Neural cell (in vitro differentiated cells): Measurements from ENCODE around the gene DHTKD1.

Source experiments
- CTCF ChIP-seq: fragments of 450-650 bp; IDR thresholded peaks from 2 replicates; pipeline ENCODE4 v1.5.1; 2014; ENCODE audit warnings: antibody characterized with exemption, mild to moderate bottlenecking, moderate library complexity; ENCODE audit not compliant: poor library complexity, severe bottlenecking
- EP300 ChIP-seq: fragments of 450-650 bp; conservative IDR thresholded peaks from 2 replicates; pipeline ENCODE4 v1.6.1; 2014; ENCODE audit warnings: antibody characterized with exemption, mild to moderate bottlenecking, moderate library complexity; ENCODE audit not compliant: poor library complexity, severe bottlenecking
- EZH2 ChIP-seq: fragments of 200-600, 300-800 bp; shearing (Covaris generic), sonication (generic); IDR thresholded peaks from 2 replicates; pipeline ENCODE4 v1.6.1; 2014; ENCODE audit warnings: antibody characterized with exemption, low read length, borderline replicate concordance, mild to moderate bottlenecking; ENCODE audit not compliant: insufficient read depth, poor library complexity, severe bottlenecking
- MXI1 ChIP-seq: fragments of 450-650 bp; conservative IDR thresholded peaks from 2 replicates; pipeline ENCODE4 v1.6.1; 2014; ENCODE audit warnings: antibody characterized with exemption, mild to moderate bottlenecking; ENCODE audit not compliant: poor library complexity, severe bottlenecking
- POLR2AphosphoS5 ChIP-seq: IDR thresholded peaks from 2 replicates; pipeline ENCODE4 v1.6.1; 2012
- RAD21 ChIP-seq: fragments of 450-650 bp; conservative IDR thresholded peaks from 2 replicates; pipeline ENCODE4 v1.6.1; 2014; ENCODE audit warnings: antibody characterized with exemption, mild to moderate bottlenecking, moderate library complexity
- REST ChIP-seq: IDR thresholded peaks from 2 replicates; pipeline ENCODE4 v1.6.1; 2012; ENCODE audit warnings: borderline replicate concordance
- TAF1 ChIP-seq: IDR thresholded peaks from 2 replicates; pipeline ENCODE4 v1.6.1; 2012; ENCODE audit warnings: low read depth

DNA sequence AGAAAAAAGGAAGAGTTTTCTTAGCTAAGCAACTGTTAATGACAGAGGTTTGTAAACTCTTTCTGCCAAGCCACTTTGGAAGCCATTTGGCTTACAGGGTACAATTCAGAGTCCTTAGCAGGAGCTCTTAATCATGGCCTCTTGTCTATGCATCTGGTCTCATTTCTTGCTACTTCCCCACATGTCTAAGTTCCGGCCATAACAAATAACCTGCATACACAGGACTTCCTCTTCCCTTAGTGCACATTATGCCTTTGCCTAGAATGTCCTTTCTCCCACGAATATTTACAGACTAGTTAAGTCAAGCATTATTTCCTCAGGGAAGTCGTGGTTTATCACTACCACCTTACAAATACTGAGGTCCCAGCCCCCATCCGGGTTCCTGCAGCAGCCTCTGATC lies 17.5 kb upstream of the DHTKD1 start:
- TF ChIP-seq CTCF (no peak), EP300 (no peak), EZH2 (no peak), REST (no peak), POLR2AphosphoS5 (no peak), TAF1 (no peak), MXI1 (no peak), RAD21 (no peak)
